Measurements from ENCODE around the gene NARS2.
"Not testable (repeated sequence)": the region's sequence is repeated elsewhere in the genome, so short reads cannot be mapped to it uniquely, and the experiment has no call there.

Gene NARS2

GRCh38 chr11:78476066-78476465 is 98.6 kb downstream of the NARS2 start:
- no peak for DNase-seq (ENCODE audit: low spot score)

GRCh38 chr11:78474451-78474850 is 100.2 kb downstream of the NARS2 start:
- DNase-seq (ENCODE audit: low spot score) = no peak

GRCh38 chr11:78472905-78473304 is 101.8 kb downstream of the NARS2 start:
- no peak for DNase-seq (ENCODE audit: low spot score)

- DNase-seq (ENCODE audit: low spot score) = no peak
Observed at GRCh38 chr11:78472382-78472781, 102.3 kb downstream of the NARS2 start.

- DNase-seq (ENCODE audit: low spot score) = no peak
Observed at GRCh38 chr11:78470861-78471442, 103.7 kb downstream of the NARS2 start.

GRCh38 chr11:78469896-78470295 is 104.8 kb downstream of the NARS2 start:
- no peak for DNase-seq (ENCODE audit: low spot score)

GRCh38 chr11:78467931-78468330 is 106.7 kb downstream of the NARS2 start:
- DNase-seq (ENCODE audit: low spot score) = no peak

GRCh38 chr11:78467370-78467769 is 107.3 kb downstream of the NARS2 start:
- DNase-seq (ENCODE audit: low spot score) = no peak

GRCh38 chr11:78465169-78465942 is 109.3 kb downstream of the NARS2 start:
- DNase-seq (ENCODE audit: low spot score) = no peak

GRCh38 chr11:78464787-78465168 is 109.9 kb downstream of the NARS2 start:
- DNase-seq (ENCODE audit: low spot score) = not testable (repeated sequence)

GRCh38 chr11:78460471-78460870 is 114.2 kb downstream of the NARS2 start:
- DNase-seq (ENCODE audit: low spot score) = no peak

- DNase-seq (ENCODE audit: low spot score) = no peak
Observed at GRCh38 chr11:78459738-78460137, 114.9 kb downstream of the NARS2 start.

- no peak for DNase-seq (ENCODE audit: low spot score)
Observed at GRCh38 chr11:78457448-78457847, 117.2 kb downstream of the NARS2 start.

GRCh38 chr11:78453140-78453935 is 121.3 kb downstream of the NARS2 start:
- no peak for DNase-seq (ENCODE audit: low spot score)

- DNase-seq (ENCODE audit: low spot score) = no peak
Observed at GRCh38 chr11:78451371-78452150, 123.1 kb downstream of the NARS2 start.

GRCh38 chr11:78450866-78451265 is 123.8 kb downstream of the NARS2 start:
- DNase-seq (ENCODE audit: low spot score) = no peak

GRCh38 chr11:78449866-78450265 is 124.8 kb downstream of the NARS2 start:
- DNase-seq (ENCODE audit: low spot score) = peak; percentile 34

- no peak for DNase-seq (ENCODE audit: low spot score)
Observed at GRCh38 chr11:78446210-78446609, 128.5 kb downstream of the NARS2 start.

GRCh38 chr11:78444726-78445125 is 129.9 kb downstream of the NARS2 start:
- no peak for DNase-seq (ENCODE audit: low spot score)

GRCh38 chr11:78441956-78442355 is 132.7 kb downstream of the NARS2 start:
- no peak for DNase-seq (ENCODE audit: low spot score)

GRCh38 chr11:78438298-78438975 is 136.2 kb downstream of the NARS2 start:
- no peak for DNase-seq (ENCODE audit: low spot score)

GRCh38 chr11:78432956-78433355 is 141.7 kb downstream of the NARS2 start:
- DNase-seq (ENCODE audit: low spot score) = no peak
